HG03064 (cell line): ENCODE results near the gene NLGN4X.

Experiments
- ATAC-seq: cut with Tn5 transposase; IDR thresholded peaks from one replicate; pipeline ENCODE4 v1.9.1; 2021; ENCODE audit warnings: low read depth; ENCODE audit not compliant: unreplicated experiment

NLGN4X gene

DNA sequence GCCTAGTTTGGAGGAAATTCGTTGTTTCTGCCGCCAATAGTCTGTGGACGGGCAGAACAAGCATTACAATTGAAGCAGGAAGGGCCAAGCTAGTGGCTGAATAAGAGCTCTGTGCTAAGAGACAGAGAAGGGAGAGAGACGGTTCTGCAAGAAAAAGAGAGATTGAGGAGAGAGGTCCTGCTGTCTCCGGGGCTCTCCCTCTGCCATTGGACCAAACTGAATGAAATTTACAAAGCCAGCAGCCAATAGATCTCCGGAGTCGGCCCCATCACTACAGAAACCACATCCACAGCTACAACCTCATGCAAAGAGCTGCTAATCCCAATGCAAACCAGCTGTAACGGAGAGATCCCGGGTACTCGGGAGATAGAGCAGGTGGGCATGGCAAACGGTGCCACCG, at the start of gene NLGN4X:
NLGN4X (minus strand) TSS at position 148 of the 400 bp plus-strand sequence. CDS start 77,401 bp downstream, outside the sequence.
- ATAC-seq = no peak

DNA sequence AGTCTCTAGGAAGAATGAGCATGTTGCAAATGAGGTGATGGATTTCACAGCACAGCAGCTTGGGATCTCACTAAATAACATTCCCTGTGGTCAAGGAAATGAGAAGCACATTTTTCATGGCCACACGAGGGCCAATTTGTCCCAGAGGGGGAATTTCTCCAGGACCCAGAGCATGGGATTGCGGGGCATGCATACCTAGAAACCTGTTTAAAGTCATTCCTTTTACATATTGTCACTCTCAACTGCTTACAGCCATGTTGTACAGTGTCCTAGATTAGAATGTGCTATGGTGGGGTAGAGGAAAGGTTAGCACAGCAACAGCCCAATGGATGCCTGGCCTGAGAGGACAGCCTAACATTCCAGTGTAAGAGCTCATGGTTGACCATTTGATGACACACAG, 37.4 kb upstream of the NLGN4X start:
- ATAC-seq = no peak

DNA sequence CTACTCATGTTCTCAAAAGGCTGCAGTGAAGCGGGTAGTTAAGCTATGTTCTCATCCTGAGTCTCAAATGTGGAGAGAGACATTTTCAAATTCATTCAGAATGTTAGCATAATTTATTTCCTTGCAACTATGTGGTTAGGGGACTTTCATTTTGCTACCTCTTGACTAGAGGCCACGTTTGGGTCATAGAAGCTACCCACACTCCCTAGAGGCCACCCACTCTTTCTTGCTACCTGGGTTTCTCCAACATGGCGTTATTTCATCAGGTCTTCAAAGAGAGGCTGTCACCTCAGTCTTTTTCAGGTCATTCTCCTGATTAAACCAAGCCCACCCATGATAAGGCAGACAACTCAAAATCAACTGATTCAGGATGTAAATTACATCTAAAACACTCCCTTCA, 34.3 kb upstream of the NLGN4X start:
- no peak for ATAC-seq

DNA sequence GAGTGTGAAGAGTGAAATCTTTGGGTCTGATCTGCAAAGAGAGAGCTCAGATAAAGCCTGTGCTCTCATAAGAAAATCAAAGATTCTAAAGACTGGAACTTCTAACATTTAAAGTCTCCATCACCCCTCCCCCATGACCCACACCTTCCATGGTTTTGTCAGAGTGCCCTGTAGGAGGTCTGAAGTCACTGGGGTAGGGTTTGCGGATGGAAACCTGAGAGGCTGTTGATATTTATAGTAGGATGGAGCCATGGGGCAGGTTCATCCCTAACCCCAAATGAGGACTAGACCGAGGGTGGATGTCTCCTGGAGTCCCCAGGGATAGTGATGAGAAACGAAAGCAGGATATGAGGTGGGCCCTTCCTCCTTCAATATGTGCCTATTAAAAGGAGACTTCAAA, 28.4 kb upstream of the NLGN4X start:
- ATAC-seq = no peak

DNA sequence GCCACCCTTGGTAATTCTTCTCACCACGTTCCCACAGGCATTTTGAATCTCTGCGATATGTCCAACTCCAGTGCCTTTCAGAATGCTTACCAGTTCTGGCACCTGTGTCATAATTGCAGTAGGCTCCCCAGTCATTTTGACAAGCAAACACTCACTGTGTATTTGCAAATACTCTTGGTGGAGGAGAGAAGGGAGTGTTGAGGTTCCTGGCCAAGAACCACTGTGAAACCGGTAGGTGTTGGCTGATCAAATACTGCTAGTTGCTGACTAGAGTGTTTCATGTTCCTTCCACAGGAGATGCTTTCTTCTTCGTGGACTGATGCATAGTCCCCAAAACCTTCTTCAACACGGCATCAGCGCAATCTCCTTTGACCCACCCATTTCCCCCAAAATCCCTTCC, 16.0 kb upstream of the NLGN4X start:
- ATAC-seq = no peak

DNA sequence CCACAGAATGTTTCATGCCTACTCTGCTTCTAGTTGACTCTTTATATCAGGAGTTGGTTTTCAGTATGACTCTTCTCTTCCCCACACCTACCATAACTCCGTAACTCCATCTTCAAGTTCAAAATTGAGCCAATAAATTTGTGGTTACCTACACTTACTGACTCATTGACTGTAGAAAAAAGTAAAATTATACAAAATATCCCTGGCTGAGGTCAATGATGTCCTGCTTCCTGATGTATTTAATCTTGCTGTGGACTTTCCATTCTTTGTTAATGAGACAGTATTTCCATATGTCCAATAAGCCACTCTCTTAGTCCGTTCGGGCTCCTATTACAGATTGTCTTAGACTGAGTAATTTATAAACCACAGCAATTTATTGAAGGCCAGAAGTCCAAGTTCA, 9.9 kb upstream of the NLGN4X start:
- ATAC-seq = no peak

DNA sequence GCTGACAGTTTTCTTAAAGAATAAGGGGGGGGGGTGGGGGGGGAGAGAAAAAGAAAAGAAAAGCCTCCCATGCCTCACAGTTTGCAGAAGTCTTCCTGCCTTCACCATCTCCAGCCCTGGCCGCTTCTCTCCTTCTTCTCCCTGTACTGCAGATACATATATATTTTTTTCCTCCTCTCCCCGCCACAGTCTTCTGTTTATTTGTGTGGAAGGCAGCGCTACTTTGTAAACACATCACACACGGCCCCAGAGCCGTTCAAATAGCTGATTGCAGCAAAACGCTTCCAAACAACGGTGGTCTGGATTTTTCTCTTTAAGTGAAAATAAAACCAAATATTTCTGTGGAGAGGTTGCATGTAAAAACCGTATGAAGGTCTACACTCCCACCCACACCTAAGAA, 732 bp downstream of the NLGN4X start:
- no peak for ATAC-seq

DNA sequence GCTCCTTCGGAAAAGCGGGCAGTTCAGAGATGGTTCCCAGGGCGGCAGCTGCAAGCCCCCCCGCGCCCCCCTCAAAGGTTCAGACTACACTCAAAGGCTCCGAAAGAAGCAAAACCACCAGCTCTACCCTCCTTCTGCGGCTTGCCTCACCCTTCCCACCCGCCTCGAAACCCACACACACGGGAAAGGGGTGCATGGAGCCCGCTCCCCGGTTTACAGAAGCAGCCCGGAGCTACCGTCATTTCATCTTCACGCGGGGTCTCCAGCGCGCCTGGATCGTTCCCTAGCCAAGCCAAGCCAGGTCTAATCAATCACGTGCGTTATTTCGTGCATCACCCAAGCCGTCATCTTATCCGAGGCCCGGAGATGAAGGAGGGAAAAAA, 1.2 kb downstream of the NLGN4X start:
- ATAC-seq = no peak

DNA sequence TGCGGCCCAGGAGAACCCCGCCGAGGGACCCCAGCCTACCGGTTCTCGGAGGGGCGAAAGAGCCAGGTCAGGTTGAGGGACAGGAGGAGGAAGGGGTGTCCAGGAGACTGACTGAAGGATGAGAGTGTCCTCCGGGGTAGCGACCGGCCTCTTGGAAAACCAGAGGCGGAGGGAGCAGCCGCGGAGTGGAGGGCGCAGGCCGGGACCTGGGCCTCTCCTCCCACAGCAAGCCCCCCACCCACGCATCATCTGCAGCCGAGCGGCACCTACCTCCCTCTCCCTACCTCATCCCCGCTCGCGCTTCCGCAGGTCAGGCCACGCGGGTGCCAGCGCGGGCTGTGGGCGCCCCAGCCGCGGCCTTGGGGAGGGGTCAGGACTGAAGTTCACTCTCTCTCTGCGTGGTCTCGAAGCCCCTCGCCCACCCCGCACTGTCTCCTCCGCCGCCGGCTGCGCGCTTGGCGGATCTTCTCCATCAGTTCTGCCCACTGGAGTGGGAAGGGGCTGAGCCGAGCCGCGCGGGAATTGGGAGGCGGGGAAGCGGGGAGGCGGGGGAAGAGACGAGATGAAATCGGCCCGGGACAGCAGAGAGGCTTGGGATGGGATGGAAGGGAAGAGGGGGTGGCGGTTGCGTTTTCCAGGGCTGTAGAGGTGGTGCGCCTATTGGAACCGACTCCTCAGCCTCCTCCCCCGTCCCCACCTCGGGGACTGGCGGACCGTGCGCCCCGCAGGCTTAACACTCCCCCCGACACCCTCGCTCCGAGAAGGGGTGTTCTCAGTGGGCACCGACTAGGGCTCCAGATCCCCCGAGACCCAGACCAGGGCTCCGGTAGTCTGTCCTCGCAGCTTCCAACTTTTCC, 1.8 kb downstream of the NLGN4X start:
- no peak for ATAC-seq

DNA sequence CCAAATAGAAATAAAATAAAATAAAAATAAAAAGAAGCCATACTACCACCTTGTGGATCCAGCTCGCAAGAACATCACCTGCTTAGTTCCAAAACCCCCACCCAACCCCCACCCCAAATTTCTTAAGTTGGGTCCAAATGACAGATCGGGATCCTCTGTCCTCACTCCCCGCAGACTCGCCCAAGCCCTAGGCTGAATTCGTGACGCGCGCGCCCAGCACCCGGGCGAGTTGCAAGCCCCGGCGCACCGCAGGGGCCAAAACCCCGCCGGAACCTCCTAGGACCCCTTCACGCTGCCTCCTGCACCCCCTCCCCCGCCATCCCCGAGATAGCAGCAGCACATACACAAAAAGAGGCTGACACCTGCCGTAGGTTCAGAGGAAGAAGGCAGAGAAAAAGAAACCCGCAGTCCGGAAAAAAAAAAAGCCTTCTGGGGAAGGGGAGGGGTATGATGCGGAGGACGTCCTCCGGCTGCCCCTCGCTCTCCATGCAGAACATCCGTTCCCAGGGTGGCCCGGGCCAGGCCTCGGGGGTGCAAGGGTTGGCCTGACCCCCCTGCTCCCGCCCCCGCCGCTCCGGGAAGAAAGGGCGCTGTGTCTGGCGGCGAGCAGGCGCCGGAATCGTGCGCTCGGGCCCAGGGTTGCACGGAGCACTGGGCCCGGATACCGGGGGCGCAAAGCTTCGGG, 2.6 kb downstream of the NLGN4X start:
- ATAC-seq = no peak

DNA sequence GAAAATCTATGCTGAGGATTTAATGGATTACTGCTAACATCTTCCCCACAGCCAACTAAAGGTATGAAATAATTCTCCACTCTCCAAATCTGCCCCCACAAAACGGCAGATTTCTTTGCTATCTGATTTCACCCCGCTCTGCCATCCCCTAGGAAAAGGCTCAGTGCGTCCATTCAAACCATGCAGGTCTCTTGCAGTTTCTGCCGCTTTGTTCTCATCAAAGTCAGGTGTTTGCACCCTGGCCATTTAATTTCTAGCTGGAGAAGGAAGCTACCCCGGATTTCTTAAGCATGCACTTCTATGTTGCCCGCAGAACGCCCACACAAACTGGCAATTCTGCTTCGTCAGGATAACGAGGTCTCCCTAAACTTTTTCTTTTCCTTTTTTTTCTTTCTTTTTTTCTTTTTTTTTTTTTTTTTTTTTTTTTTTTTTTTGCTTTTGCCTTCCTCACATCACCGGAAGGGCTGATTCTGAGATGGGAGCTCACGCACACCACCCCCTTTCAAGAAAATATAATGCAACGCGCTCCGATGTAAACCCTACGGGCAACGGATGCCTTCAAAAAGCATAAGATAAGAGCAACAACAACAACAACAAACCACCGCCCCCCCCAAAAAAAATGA, 3.3 kb downstream of the NLGN4X start:
- no peak for ATAC-seq

DNA sequence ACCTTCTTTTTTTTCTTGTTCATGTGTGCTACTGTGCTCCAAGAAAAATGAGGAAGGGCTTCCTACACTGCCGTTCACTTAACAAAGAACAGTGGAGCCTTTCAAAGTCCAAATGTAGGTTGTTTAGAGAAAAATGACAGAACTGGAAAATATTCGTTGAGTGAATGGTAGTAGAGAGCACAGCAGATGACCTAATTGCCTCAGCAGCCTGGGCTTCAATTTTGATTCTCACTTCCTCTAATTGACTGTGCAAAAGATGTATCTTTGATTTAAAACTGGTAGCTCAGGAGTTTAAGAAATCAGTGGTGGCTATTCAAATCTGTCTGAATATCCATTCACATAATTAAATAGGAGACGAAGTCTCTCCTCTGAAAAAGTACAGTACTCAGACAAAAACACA, 5.2 kb downstream of the NLGN4X start:
- no peak for ATAC-seq

DNA sequence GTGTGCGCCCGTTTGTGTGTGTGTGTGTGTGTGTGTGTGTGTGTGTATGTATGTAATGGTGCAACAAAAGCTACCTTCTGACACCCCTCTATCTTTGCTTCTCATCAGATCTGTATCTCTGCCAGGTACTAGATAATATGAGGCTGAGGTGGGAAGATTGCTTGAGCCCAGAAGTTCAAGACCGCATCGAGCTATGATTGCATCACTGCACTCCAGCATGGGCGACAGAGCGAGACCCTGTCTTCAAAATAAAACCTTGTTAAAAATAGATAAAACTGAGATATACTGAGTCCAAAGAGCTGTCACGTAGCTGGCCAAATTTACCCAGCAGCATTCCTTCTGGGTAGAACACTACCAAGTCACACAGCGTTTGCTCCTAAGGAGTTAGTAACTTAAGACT, 18.4 kb downstream of the NLGN4X start:
- no peak for ATAC-seq

DNA sequence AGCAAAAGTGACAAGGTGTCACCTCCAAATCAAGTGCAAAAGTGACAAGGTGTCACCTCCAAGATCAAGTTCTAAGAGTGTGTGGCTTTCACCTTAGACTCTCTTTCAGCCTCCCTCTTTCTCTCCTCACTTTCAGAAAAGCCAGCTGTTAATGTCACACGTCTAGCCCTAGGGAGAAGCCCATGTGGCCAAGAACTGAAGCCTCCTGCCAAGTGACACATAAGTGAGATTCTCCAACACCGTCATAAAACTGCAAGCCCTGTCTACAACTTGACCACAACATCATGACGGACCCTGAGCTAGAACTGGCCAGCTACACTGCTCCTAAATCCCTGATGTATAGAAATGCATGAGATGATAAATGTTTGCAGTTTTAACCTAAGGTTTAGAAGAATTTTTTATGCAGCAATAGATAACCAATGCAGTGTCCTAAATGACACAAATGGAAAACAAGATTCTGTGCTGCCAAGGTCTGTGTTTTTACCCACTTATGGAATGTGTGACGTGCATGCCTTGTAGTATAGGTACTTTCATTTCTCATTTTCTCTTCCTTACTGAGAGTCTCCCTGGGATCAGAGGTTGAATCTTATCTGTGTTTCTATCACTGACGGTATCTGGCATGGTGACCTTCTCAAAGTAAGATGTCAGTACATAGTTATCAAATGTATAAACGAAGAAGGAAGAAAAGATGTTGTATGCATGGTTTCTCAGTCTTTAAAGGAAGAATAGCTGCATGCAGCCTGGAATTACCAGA, 25.0 kb downstream of the NLGN4X start:
- no peak for ATAC-seq

DNA sequence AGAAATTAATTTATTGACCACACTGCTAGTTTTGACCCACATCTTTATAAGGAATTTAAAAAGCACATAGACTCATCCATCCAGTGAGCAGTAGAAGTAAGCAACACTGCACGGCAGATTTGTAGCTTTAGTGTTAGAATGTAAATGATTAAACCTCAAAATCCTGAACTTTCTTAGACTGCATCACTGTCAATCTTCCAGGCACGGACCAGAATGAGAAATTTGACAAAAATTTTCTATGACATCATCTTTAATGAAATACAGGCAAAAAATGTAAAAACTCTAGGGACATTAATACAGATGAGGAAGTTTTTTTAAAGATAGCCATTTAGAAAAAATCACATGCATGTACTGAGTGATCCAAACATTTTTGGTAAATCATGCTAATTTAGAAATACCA, 29.2 kb downstream of the NLGN4X start:
- ATAC-seq = no peak

DNA sequence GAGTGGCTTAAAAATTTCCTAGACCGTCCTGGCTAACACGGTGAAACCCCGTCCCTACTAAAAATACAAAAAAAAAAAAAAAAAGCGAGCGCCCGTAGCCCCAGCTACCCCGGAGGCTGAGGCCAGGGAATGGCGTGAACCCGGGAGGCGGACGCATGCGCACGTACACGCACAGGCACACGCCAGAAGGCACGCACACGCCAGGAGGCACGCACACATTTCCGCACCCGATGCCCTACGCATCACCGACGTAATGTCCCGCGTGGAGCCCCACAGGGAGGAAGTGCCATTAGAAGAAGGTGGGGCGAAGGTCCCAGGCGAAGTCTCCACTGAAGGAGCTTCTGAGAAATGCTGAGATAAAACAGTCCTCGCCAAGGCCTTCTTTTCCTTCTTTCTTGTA, 41.4 kb downstream of the NLGN4X start:
- ATAC-seq = no peak

DNA sequence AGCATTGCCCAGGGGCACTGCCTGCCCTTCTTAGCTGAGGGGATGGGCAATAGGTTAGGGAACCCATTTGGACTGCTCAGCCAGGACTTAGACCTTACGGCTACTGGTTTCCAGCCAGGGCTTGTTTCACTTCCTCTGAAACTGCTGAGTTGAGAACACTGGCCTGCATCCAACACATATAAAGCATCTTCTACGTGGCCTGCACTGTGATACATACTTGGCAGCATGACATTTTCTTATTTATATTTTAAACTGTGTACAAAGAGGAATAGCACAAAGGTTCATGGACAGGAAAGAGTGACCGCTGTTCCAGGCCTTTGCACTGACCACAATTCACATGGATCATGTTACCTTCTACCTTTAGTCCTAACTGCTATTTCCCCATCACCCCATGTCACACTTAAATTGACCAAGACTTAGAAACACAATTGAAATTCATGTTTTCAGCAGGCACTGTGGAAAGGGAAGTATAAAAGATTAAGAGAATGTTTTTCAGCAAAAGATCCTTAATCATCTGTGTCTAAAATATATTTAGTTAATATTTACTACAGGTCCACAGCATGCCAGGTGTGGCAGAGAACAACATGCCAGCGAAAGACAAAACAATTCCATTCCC, 43.7 kb downstream of the NLGN4X start:
- peak; percentile 86 for ATAC-seq

DNA sequence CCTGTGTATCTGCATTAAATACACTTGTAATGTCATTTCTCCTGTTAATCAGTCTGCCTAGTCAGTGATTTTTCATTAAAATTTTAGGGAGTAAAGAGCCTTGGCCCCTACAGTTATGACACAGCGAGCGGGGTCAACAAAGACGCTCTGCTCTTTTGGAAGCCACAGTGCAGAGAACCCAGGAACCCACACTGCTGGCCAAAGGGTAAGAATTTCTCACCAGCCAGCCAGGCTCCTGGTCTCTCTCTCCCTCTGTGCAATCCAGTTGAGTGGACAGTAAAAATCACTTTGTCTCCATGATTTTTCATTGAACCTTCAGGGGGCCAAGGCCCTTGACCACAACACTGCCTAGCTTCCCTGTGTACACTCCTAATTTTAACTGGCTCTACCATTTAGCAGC, 52.8 kb downstream of the NLGN4X start:
- no peak for ATAC-seq

DNA sequence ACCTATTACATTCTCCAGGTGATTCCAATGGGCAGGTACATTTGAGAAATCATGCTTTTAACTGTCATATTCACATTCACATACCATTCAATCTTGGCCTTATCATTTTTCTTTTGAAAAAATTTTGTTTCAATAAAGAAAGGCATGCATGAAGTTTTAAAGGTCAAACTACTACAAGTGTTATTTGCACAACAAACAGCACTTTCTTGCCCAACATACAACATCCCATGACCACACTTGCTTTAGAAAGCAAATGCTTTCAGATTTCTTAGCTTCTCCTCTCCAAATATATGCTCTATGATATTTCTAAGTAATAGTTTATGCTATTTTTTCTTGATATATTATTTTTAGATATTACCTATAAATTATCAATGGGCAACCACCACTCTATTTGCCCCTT, 58.2 kb downstream of the NLGN4X start:
- no peak for ATAC-seq

DNA sequence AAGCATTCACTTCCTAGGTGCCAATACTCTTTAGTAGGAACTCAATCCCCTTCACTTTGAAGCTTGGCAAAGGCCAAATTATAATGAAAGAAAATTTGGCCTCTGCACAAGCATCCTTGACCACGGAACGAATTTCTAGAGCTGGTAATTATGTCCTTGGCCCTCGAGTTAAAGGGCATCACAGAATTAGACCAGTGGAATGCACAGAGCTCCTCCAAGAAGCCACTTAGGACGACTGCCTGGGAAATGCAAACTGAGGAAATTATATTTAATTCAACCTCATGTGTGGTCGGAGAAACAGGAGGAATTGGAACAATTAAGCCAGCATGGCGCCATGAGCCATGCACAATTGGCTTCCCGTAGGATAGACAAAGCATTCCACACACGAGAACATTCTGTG, 59.3 kb downstream of the NLGN4X start:
- ATAC-seq = no peak

DNA sequence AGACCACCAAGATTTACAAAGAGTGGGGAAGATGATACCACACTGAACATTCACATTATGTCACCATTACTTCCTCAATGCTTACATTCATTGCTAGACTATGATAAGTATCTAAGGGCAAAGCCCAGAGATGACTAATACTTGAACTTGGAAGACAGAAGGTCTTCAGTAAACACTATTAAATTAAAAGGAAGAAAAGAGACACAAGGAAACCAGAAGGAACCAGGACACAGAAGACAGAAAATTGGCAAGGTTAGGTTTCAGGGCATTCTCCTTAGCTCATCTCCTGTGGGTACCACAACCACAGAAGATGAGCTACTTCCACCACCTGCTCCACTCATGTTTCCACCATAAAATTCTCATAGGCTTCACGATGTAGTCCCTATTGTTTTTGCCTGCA, 64.9 kb downstream of the NLGN4X start:
- no peak for ATAC-seq
